Measurements from ENCODE around the gene CDKN2C. TPM values are rescaled to one million over a fixed set of nuclear protein-coding genes. Genes with fewer than 3 reads are reported as not detected.

The CDKN2C gene
- total RNA-seq, 1 experiment from 2014 or later: 50.4 TPM

- BruUV-seq (replicated peaks): no TSS peak
- Histone ChIP-seq H3K4me1 (ENCODE audit: control insufficient read depth, insufficient read depth, low read length) (no peaks in the 10 kb centered on the region), H3K27ac (ENCODE audit: low read length) (no peak overlapping the region), H3K9me3 (ENCODE audit: control insufficient read depth, insufficient read depth, low read depth, low read length) (no peaks in the 10 kb centered on the region), H3K4me3 (ENCODE audit: low read depth in 2 of 2, low read length in 2 of 2) (no peak overlapping the region), H3K36me3 (ENCODE audit: control insufficient read depth, insufficient read depth, low read length) (no peaks in the 10 kb centered on the region), H3K27me3 (ENCODE audit: control insufficient read depth, insufficient read depth, low read length) (no peaks in the 10 kb centered on the region)
- in situ Hi-C loops (cut with HindIII; ENCODE audit: low pct_unique_long_range_greater_than_20kb, low sequenced_read_pairs): no loop called here
- DNase-seq (ENCODE audit: low read depth, low spot score): no peak
- ChIA-PET CTCF (interaction anchor here (0.7 to 1.2 kb wide), 2 partner anchors 11 to 68 kb away, joined by 7 to 8 read pairs; no protein-coding TSS in a partner anchor), POLR2A (no interaction called here)
- intact Hi-C loops (cut with micrococcal nuclease; ENCODE audit: unreplicated experiment): no loop called here
- TF ChIP-seq TCF7L2 (IDR thresholded peaks at IDR 0.05; ENCODE audit: low read depth, low read length): no peak
- TF ChIP-seq, protein P1, sequence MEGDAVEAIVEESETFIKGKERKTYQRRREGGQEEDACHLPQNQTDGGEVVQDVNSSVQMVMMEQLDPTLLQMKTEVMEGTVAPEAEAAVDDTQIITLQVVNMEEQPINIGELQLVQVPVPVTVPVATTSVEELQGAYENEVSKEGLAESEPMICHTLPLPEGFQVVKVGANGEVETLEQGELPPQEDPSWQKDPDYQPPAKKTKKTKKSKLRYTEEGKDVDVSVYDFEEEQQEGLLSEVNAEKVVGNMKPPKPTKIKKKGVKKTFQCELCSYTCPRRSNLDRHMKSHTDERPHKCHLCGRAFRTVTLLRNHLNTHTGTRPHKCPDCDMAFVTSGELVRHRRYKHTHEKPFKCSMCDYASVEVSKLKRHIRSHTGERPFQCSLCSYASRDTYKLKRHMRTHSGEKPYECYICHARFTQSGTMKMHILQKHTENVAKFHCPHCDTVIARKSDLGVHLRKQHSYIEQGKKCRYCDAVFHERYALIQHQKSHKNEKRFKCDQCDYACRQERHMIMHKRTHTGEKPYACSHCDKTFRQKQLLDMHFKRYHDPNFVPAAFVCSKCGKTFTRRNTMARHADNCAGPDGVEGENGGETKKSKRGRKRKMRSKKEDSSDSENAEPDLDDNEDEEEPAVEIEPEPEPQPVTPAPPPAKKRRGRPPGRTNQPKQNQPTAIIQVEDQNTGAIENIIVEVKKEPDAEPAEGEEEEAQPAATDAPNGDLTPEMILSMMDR (IDR thresholded peaks at IDR 0.05): no peak
- no peak for ATAC-seq
Measured at GRCh38 chr1:50940291-50940690, 29.8 kb upstream of the CDKN2C start.

DNA sequence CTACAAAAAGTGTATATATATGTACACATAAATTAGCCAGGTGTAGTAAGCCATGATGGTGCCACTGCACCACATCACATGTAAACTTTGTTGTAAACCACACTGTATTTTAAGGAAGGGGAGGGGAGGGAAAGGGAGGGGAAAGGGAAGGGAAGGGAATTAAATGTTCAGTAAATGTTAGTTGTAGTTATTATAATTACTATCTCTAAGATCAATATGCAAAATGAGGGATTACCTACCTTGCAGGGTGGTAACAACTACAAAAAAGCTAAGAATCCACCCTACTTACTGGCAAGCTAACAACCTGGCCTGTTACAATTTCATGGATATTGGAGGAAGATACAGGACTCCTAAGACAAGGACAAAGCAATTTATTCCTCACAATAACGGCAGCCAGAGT is 27.7 kb upstream of the CDKN2C start:
- CTCF ChIA-PET: no interaction called here
- BruUV-seq (replicated peaks): no TSS peak
- in situ Hi-C loops (cut with HindIII; ENCODE audit: low pct_unique_long_range_greater_than_20kb, low sequenced_read_pairs): no loop called here

More for the DNA sequence above, 27.7 kb upstream of the CDKN2C start:
- Histone ChIP-seq H3K4me3 (ENCODE audit: low read depth in 2 of 2, low read length in 2 of 2) (no peak overlapping the region), H3K27me3 (ENCODE audit: control insufficient read depth, insufficient read depth, low read length) (no peaks in the 10 kb centered on the region), H3K9me3 (ENCODE audit: control insufficient read depth, insufficient read depth, low read depth, low read length) (no peaks in the 10 kb centered on the region), H3K4me1 (ENCODE audit: control insufficient read depth, insufficient read depth, low read length) (no peaks in the 10 kb centered on the region), H3K27ac (ENCODE audit: low read length) (no peak overlapping the region), H3K36me3 (ENCODE audit: control insufficient read depth, insufficient read depth, low read length) (no peaks in the 10 kb centered on the region)
- ATAC-seq (no peak), DNase-seq (ENCODE audit: low read depth, low spot score) (no peak)
- TF ChIP-seq, protein P2, sequence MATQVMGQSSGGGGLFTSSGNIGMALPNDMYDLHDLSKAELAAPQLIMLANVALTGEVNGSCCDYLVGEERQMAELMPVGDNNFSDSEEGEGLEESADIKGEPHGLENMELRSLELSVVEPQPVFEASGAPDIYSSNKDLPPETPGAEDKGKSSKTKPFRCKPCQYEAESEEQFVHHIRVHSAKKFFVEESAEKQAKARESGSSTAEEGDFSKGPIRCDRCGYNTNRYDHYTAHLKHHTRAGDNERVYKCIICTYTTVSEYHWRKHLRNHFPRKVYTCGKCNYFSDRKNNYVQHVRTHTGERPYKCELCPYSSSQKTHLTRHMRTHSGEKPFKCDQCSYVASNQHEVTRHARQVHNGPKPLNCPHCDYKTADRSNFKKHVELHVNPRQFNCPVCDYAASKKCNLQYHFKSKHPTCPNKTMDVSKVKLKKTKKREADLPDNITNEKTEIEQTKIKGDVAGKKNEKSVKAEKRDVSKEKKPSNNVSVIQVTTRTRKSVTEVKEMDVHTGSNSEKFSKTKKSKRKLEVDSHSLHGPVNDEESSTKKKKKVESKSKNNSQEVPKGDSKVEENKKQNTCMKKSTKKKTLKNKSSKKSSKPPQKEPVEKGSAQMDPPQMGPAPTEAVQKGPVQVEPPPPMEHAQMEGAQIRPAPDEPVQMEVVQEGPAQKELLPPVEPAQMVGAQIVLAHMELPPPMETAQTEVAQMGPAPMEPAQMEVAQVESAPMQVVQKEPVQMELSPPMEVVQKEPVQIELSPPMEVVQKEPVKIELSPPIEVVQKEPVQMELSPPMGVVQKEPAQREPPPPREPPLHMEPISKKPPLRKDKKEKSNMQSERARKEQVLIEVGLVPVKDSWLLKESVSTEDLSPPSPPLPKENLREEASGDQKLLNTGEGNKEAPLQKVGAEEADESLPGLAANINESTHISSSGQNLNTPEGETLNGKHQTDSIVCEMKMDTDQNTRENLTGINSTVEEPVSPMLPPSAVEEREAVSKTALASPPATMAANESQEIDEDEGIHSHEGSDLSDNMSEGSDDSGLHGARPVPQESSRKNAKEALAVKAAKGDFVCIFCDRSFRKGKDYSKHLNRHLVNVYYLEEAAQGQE (IDR thresholded peaks at IDR 0.05; ENCODE audit: insufficient read depth in 1 of 2, low read depth in 2 of 2, low read length in 1 of 2): no peak
- no peak for TF ChIP-seq TCF7L2 (IDR thresholded peaks at IDR 0.05; ENCODE audit: low read depth, low read length)
- no peak for TF ChIP-seq POLR2AphosphoS5 (IDR thresholded peaks at IDR 0.05; ENCODE audit: low read depth, low read length)
- TF ChIP-seq SIN3A (IDR thresholded peaks at IDR 0.05; ENCODE audit: borderline replicate concordance, insufficient read depth, low read depth, low read length): no peak
- TF ChIP-seq, protein P1 (IDR thresholded peaks at IDR 0.05): no peak
- POLR2A ChIA-PET: no interaction called here
- intact Hi-C loops (cut with micrococcal nuclease; ENCODE audit: unreplicated experiment): no loop called here

All from Panc1 (cell line).